GM12878 (cell line): Measurements from ENCODE around the gene RASSF8. TPM values are rescaled to one million over a fixed set of nuclear protein-coding genes. Genes with fewer than 3 reads are reported as not detected.

ENCODE experiments used
- ATAC-seq: fragments of 200-7000 bp; cut with Tn5 transposase; 3 replicates; pipeline ENCODE4 v1.9.1; 2020; ENCODE audit warnings: mild to moderate bottlenecking, moderate library complexity
- BruUV-seq: library from RNA; stranded (reverse); fragments of 400-500 nt; replicated peaks from 2 replicates; lab custom pipeline; 2021; lab: Mats Ljungman, UMichigan
- CTCF ChIA-PET: fragments of 300-600 bp; sonication (Branson Sonifier 250); formaldehyde crosslinking; extraction: SDS; loops from one replicate; lab custom pipeline; 2021; ENCODE audit warnings: inconsistent platforms; lab: Yijun Ruan, JAX
- POLR2A ChIA-PET: fragments of 350-600 bp; formaldehyde crosslinking; extraction: SDS; loops from one replicate; lab custom pipeline; 2021; ENCODE audit warnings: inconsistent platforms; lab: Charles Lee
- RAD21 ChIA-PET: fragments of 300-600 bp; sonication (Branson Sonifier 250); formaldehyde crosslinking; loops from one replicate; lab custom pipeline; 2023; ENCODE audit warnings: antibody characterized with exemption; ENCODE audit not compliant: unreplicated experiment; lab: Charles Lee
- SMC1A ChIA-PET: fragments of 300-600 bp; sonication (Branson Sonifier 250); formaldehyde crosslinking; loops from one replicate; lab custom pipeline; 2023; ENCODE audit not compliant: unreplicated experiment, uncharacterized antibody; lab: Charles Lee
- DNase-seq: peaks from one replicate; pipeline ENCODE4 v3.0.0-alpha.2; 2011; ENCODE audit warnings: low read depth, low spot score
- FAIRE-seq: peaks from 3 replicates; lab custom pipeline; 2011; peaks lifted over from hg19 to GRCh38; lab: Jason Lieb, UNC
- H2AFZ ChIP-seq: 2 replicates; pipeline ENCODE4 v1.6.0; 2011; ENCODE audit warnings: low read depth, low read length, control low read depth; ENCODE audit not compliant: control insufficient read depth
- H3K27ac ChIP-seq: 2 replicates; pipeline ENCODE4 v1.5.1; 2011; ENCODE audit warnings: control low read depth; ENCODE audit not compliant: control insufficient read depth, insufficient read depth
- H3K27me3 ChIP-seq, 2 experiments: replicated peaks in 1 of 2; 2 replicates each; pipeline versions ENCODE4 v1.6.0 to v1.6.1; 2011; ENCODE audit warnings: low read length in 1 of 2; ENCODE audit not compliant: control insufficient read depth in 2 of 2, insufficient read depth in 2 of 2
- H3K36me3 ChIP-seq, 2 experiments: 2 replicates each; pipeline ENCODE4 v1.5.1; 2011; ENCODE audit warnings: low read length in 1 of 2; ENCODE audit not compliant: control insufficient read depth in 2 of 2, insufficient read depth in 2 of 2
- H3K4me1 ChIP-seq: 2 replicates; pipeline ENCODE4 v1.6.1; 2011; ENCODE audit warnings: mild to moderate bottlenecking, low read length, moderate library complexity, mixed read lengths; ENCODE audit not compliant: control insufficient read depth, insufficient read depth
- H3K4me2 ChIP-seq: 2 replicates; pipeline ENCODE4 v1.6.0; 2011; ENCODE audit warnings: control low read depth; ENCODE audit not compliant: control insufficient read depth, insufficient read depth
- H3K4me3 ChIP-seq: fragments of 200-600 bp; sonication (generic); 2 replicates; pipeline ENCODE4 v1.5.1; 2016
- H3K79me2 ChIP-seq: 2 replicates; pipeline ENCODE4 v1.6.0; 2011; ENCODE audit warnings: low read length; ENCODE audit not compliant: control insufficient read depth, insufficient read depth
- H3K9ac ChIP-seq: 2 replicates; pipeline ENCODE4 v1.8.0; 2011; ENCODE audit warnings: low read length, control low read depth, mixed read lengths; ENCODE audit not compliant: control insufficient read depth, insufficient read depth
- H3K9me3 ChIP-seq: replicated peaks from 3 replicates; pipeline ENCODE4 v1.5.1; 2011; ENCODE audit warnings: mild to moderate bottlenecking, low read length; ENCODE audit not compliant: control insufficient read depth, insufficient read depth
- H4K20me1 ChIP-seq: 2 replicates; pipeline ENCODE4 v1.6.0; 2011; ENCODE audit not compliant: control insufficient read depth, insufficient read depth
- FOS ChIP-seq: IDR thresholded peaks from 3 replicates; pipeline ENCODE4 v1.6.1; 2011; ENCODE audit warnings: borderline replicate concordance; ENCODE audit not compliant: insufficient read length; ENCODE audit errors: extremely low read depth
- HCFC1 ChIP-seq: fragments of 150-350 bp; IDR thresholded peaks from 2 replicates; pipeline ENCODE4 v1.6.1; 2014; ENCODE audit warnings: low read length
- IKZF2 ChIP-seq, 2 experiments: fragments of 450-650 bp; IDR thresholded peaks; 2 replicates each; pipeline ENCODE4 v1.6.1; 2017; ENCODE audit warnings: mild to moderate bottlenecking in 2 of 2, moderate library complexity in 2 of 2
- KLF5 ChIP-seq: fragments of 450-650 bp; IDR thresholded peaks from 2 replicates; pipeline ENCODE4 v1.6.1; 2014; ENCODE audit warnings: mild to moderate bottlenecking; ENCODE audit not compliant: partially characterized antibody
- NFYB ChIP-seq: IDR thresholded peaks from 2 replicates; pipeline ENCODE4 v1.6.1; 2011; ENCODE audit warnings: low read depth, mild to moderate bottlenecking, low read length, improper control_type of control experiment, moderate library complexity; ENCODE audit not compliant: insufficient read depth
- PAX8 ChIP-seq: fragments of 450-650 bp; IDR thresholded peaks from 2 replicates; pipeline ENCODE4 v1.6.1; 2017; ENCODE audit warnings: mild to moderate bottlenecking, moderate library complexity
- POU2F2 ChIP-seq: IDR thresholded peaks from 3 replicates; pipeline ENCODE4 v1.6.1; 2011; ENCODE audit warnings: low read depth, mild to moderate bottlenecking, low read length, borderline replicate concordance
- RB1 ChIP-seq: fragments of 450-650 bp; formaldehyde crosslinking; IDR thresholded peaks from 2 replicates; pipeline ENCODE4 v1.6.1; 2017; ENCODE audit warnings: mild to moderate bottlenecking, borderline replicate concordance
- SMC3 ChIP-seq: IDR thresholded peaks from 2 replicates; pipeline ENCODE4 v1.6.1; 2011; ENCODE audit warnings: low read length, improper control_type of control experiment, borderline replicate concordance
- SP1 ChIP-seq: IDR thresholded peaks from one replicate; pipeline ENCODE4 v1.6.1; 2011; ENCODE audit warnings: low read depth, low read length
- STAT1 ChIP-seq: fragments of 450-650 bp; conservative IDR thresholded peaks from 2 replicates; pipeline ENCODE4 v1.6.1; 2014; ENCODE audit warnings: antibody characterized with exemption, mild to moderate bottlenecking
- YBX1 ChIP-seq: fragments of 450-650 bp; IDR thresholded peaks from 2 replicates; pipeline ENCODE4 v1.6.1; 2016; ENCODE audit warnings: antibody characterized with exemption
- ZNF622 ChIP-seq: fragments of 450-650 bp; IDR thresholded peaks from 2 replicates; pipeline ENCODE4 v1.6.1; 2017; ENCODE audit warnings: mild to moderate bottlenecking, inconsistent platforms
- WGBS: methylation state at CpG from one replicate; pipeline ENCODE4 v1.1.6; 2016; ENCODE audit warnings: low lambda C conversion rate; ENCODE audit not compliant: insufficient replicate concordance, insufficient coverage; ENCODE audit errors: missing lambda C conversion rate; 5-methylcytosine and 5-hydroxymethylcytosine counted together
- in situ Hi-C: fragments of 300-500 bp; cut with MboI; formaldehyde crosslinking; loops from 9 replicates; pipeline ENCODE4 v1.14.3; 2018; ENCODE audit warnings: mixed read lengths
- intact Hi-C: fragments of 100-400 bp; cut with micrococcal nuclease; formaldehyde crosslinking; loops from one replicate; pipeline ENCODE4 v1.14.2; 2022; ENCODE audit not compliant: unreplicated experiment
- polyA plus RNA-seq, 11 experiments: library from polyadenylated mRNA; depleted of rRNA in 4 of 11; unstranded in 6 of 11; stranded (reverse) in 5 of 11; fragments of >200 nt; fragmentation: Nextera tagmentation in 4 of 11; fragmentation: Illumina TruSeq in 1 of 11; extraction: Ambion mirVana in 4 of 11; extraction: Trizol in 1 of 11; gene quantifications; 1 replicate in 1 of 11; 2 replicates in 10 of 11; pipeline versions ENCODE4 v1.2.1 to v1.2.3, GENCODE V29; 2011 to 2016; ENCODE audit warnings: inconsistent platforms in 2 of 11, missing spikeins in 2 of 11, low read depth in 1 of 11
- total RNA-seq, 4 experiments: library from RNA; depleted of rRNA in 3 of 4; stranded (reverse); fragments of >200 nt in 3 of 4; fragmentation: Illumina TruSeq in 1 of 4; extraction: Trizol in 1 of 4; gene quantifications; 2 replicates each; pipeline versions ENCODE4 v1.2.1 to v1.2.3, GENCODE V29; 2013 to 2021
- TF ChIP-seq, protein P1 (sequence below): fragments of 450-650 bp; IDR thresholded peaks from 2 replicates; pipeline ENCODE4 v1.6.1; 2017; ENCODE audit warnings: mild to moderate bottlenecking
- TF ChIP-seq, protein P2 (sequence below): fragments of 450-650 bp; IDR thresholded peaks from 2 replicates; pipeline ENCODE4 v1.6.1; 2017; ENCODE audit warnings: mild to moderate bottlenecking, low read depth, inconsistent platforms; ENCODE audit not compliant: poor library complexity, severe bottlenecking

Gene RASSF8
- total and polyA plus RNA-seq, 10 of the 15 experiments (the other 5 are each of a cell fraction or from before 2014, with no cell fraction given), result 0.06 to 0.18 (median 0.08) TPM; not detected in 6

DNA sequence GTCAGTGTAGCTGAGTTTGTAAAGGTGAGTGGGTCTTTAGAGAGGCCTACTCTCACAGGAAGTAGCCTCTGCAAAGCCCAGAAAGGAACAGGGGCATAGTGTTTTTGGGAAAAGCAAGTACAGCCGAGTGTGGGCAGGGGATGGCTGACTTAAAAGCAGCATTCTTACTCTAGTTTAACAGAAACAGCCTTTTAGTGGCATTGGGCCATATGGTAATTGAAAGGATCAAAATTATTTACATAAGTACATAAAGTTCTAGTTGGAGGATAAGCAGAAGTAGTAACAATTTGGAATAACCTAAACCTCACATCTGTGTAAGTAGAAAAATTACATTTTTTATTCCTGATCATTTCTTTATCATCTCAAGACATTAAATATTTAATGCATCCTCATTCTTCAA lies 49.1 kb downstream of the RASSF8 start:
- H3K79me2 ChIP-seq, result no peaks in the 10 kb centered on the region
- 0% methylated on average over 1 of the region's 1 CpG for WGBS
- no peak overlapping the region for H3K4me3 ChIP-seq
- no peaks in the 10 kb centered on the region for H3K9me3 ChIP-seq
- H3K9ac ChIP-seq, result no peak overlapping the region
- intact Hi-C loops, result no loop called here
- no peak for FAIRE-seq
- H3K4me2 ChIP-seq, result no peak overlapping the region
- no TSS peak for BruUV-seq
- in situ Hi-C loops, result no loop called here
- no peaks in the 10 kb centered on the region; a peak in 2 of 4 replicates for H3K27me3 ChIP-seq
- H3K27ac ChIP-seq, result no peak overlapping the region
- POLR2A ChIA-PET, result no interaction called here
- RAD21 ChIA-PET, result interaction anchor here (1.0 kb wide), 1 partner anchor 10 kb away, joined by 3 read pairs; no protein-coding TSS in a partner anchor
- no peak for DNase-seq
- SMC1A ChIA-PET, result no interaction called here
- no peak for ATAC-seq
- no peaks in the 10 kb centered on the region for H4K20me1 ChIP-seq
- no peaks in the 10 kb centered on the region for H3K36me3 ChIP-seq
- CTCF ChIA-PET, result interaction anchor here (0.9 kb wide), 1 partner anchor 10 kb away, joined by 3 read pairs; no protein-coding TSS in a partner anchor
- TF ChIP-seq RB1, result no peak
- no peaks in the 10 kb centered on the region for H3K4me1 ChIP-seq
- H2AFZ ChIP-seq, result no peak overlapping the region

DNA sequence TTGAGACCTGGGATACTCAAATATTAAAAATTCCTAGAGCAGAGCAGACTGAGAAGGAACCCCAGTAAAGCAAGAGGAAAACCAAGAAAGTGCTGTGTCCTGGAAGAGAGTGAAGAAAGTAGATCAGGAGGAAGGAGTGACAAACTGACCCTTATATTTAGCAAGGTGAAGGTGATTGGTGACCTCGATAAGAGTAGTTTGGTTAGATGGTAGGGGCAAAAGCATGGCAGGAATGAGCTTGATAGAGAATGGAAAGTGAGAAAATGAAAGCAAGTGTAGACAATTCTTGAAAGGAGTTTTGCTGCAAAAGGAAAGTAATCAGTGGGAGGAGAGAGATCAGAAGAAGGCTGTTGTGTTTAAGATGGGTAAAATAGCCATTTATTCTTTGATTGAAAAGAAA lies 51.1 kb downstream of the RASSF8 start:
- SMC1A ChIA-PET, result interaction anchor here (0.8 to 1.0 kb wide), 2 partner anchors 22 to 574 kb away, joined by 3 read pairs; no protein-coding TSS in a partner anchor
- RAD21 ChIA-PET, result no interaction called here
- intact Hi-C loops (no loop called here), in situ Hi-C loops (no loop called here)
- Histone ChIP-seq H3K4me3 (no peak overlapping the region), H3K27me3 (no peaks in the 10 kb centered on the region; a peak in 2 of 4 replicates), H3K79me2 (no peaks in the 10 kb centered on the region), H3K9ac (no peak overlapping the region), H3K36me3 (no peaks in the 10 kb centered on the region), H4K20me1 (no peaks in the 10 kb centered on the region), H3K4me1 (no peaks in the 10 kb centered on the region), H3K27ac (no peak overlapping the region), H3K9me3 (no peaks in the 10 kb centered on the region), H3K4me2 (no peak overlapping the region), H2AFZ (no peak overlapping the region)
- POLR2A ChIA-PET, result interaction anchor here (0.5 kb wide), 1 partner anchor 144 kb away, joined by 3 read pairs; no protein-coding TSS in a partner anchor
- CTCF ChIA-PET, result interaction anchor here (1.2 kb wide), 1 partner anchor 7 kb away, joined by 4 read pairs; no protein-coding TSS in a partner anchor
- no TSS peak for BruUV-seq
- FAIRE-seq (peak; percentile 57), ATAC-seq (no peak), DNase-seq (no peak)
- 30% methylated on average over 1 of the region's 1 CpG for WGBS
- TF ChIP-seq NFYB (no peak), HCFC1 (no peak), STAT1 (no peak), PAX8 (no peak), FOS (no peak), ZNF622 (no peak), YBX1 (no peak), POU2F2 (no peak), SMC3 (no peak), IKZF2 (IDR thresholded peaks at IDR 0.05) (no peak), KLF5 (no peak), SP1 (no peak)
- TF ChIP-seq, protein P1, sequence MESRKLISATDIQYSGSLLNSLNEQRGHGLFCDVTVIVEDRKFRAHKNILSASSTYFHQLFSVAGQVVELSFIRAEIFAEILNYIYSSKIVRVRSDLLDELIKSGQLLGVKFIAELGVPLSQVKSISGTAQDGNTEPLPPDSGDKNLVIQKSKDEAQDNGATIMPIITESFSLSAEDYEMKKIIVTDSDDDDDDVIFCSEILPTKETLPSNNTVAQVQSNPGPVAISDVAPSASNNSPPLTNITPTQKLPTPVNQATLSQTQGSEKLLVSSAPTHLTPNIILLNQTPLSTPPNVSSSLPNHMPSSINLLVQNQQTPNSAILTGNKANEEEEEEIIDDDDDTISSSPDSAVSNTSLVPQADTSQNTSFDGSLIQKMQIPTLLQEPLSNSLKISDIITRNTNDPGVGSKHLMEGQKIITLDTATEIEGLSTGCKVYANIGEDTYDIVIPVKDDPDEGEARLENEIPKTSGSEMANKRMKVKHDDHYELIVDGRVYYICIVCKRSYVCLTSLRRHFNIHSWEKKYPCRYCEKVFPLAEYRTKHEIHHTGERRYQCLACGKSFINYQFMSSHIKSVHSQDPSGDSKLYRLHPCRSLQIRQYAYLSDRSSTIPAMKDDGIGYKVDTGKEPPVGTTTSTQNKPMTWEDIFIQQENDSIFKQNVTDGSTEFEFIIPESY, result no peak
- TF ChIP-seq, protein P2, sequence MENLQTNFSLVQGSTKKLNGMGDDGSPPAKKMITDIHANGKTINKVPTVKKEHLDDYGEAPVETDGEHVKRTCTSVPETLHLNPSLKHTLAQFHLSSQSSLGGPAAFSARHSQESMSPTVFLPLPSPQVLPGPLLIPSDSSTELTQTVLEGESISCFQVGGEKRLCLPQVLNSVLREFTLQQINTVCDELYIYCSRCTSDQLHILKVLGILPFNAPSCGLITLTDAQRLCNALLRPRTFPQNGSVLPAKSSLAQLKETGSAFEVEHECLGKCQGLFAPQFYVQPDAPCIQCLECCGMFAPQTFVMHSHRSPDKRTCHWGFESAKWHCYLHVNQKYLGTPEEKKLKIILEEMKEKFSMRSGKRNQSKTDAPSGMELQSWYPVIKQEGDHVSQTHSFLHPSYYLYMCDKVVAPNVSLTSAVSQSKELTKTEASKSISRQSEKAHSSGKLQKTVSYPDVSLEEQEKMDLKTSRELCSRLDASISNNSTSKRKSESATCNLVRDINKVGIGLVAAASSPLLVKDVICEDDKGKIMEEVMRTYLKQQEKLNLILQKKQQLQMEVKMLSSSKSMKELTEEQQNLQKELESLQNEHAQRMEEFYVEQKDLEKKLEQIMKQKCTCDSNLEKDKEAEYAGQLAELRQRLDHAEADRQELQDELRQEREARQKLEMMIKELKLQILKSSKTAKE, result no peak
